ENCODE results near the gene C4A.
A peak's percentile ranks its signal among the peaks of the same experiment; 100 is the strongest.
"Not testable (repeated sequence)": the region's sequence is repeated elsewhere in the genome, so short reads cannot be mapped to it uniquely, and the experiment has no call there.

Gene C4A

GRCh38 chr6:32028631-32029030 is 46.8 kb downstream of the C4A start:
- DNase-seq, result not testable (repeated sequence)

- not testable (repeated sequence) for DNase-seq
Observed at GRCh38 chr6:32029553-32029952, 47.7 kb downstream of the C4A start.

GRCh38 chr6:32035283-32036013 is 53.6 kb downstream of the C4A start:
- not testable (repeated sequence) for DNase-seq

- not testable (repeated sequence) for DNase-seq
Observed at GRCh38 chr6:32037136-32037535, 55.3 kb downstream of the C4A start.

- DNase-seq, result not testable (repeated sequence)
Observed at GRCh38 chr6:32037598-32038524, 56.0 kb downstream of the C4A start, which contains the start of gene CYP21A2. Gene CYP21A2 (plus strand): TSS chr6:32038415. CDS start chr6:32038423, 8 bp downstream.

- not testable (repeated sequence) for DNase-seq
Observed at GRCh38 chr6:32038878-32039277, 57.0 kb downstream of the C4A start.

GRCh38 chr6:32039321-32040274 is 57.7 kb downstream of the C4A start:
- DNase-seq, result not testable (repeated sequence)

DNA sequence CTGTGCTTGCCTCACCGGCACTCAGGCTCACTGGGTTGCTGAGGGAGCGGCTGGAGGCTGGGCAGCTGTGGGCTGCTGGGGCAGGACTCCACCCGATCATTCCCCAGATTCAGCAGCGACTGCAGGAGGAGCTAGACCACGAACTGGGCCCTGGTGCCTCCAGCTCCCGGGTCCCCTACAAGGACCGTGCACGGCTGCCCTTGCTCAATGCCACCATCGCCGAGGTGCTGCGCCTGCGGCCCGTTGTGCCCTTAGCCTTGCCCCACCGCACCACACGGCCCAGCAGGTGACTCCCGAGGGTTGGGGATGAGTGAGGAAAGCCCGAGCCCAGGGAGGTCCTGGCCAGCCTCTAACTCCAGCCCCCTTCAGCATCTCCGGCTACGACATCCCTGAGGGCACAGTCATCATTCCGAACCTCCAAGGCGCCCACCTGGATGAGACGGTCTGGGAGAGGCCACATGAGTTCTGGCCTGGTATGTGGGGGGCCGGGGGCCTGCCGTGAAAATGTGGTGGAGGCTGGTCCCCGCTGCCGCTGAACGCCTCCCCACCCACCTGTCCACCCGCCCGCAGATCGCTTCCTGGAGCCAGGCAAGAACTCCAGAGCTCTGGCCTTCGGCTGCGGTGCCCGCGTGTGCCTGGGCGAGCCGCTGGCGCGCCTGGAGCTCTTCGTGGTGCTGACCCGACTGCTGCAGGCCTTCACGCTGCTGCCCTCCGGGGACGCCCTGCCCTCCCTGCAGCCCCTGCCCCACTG is 58.6 kb downstream of the C4A start:
- not testable (repeated sequence) for DNase-seq

DNA sequence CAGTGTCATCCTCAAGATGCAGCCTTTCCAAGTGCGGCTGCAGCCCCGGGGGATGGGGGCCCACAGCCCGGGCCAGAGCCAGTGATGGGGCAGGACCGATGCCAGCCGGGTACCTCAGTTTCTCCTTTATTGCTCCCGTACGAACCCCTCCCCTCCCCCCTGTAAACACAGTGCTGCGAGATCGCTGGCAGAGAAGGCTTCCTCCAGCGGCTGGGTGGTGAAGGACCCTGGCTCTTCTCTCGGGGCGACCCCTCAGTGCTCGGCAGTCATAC is 59.1 kb downstream of the C4A start:
- not testable (repeated sequence) for DNase-seq

- DNase-seq, result not testable (repeated sequence)
Observed at GRCh38 chr6:32041385-32041784, 59.5 kb downstream of the C4A start.

DNA sequence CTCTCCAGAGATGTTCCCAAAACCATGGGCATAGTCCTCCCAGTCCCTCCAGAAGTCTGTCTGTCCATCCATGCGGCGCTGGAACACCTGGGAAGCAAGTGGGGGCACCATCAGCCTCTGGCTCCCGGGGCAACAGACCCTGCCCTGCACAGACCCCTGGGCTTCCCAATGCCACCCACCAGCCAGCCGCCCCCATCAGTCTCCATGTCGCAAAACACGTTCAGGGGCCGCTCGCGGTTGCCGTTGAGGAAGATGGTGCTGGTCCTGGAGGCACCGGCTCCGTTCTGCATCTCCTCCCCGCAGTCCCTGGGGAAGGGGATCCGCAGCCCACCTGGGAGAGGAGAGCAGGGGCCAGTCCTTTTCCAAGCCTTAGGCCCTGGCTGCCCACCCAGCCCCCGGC is 60.4 kb downstream of the C4A start:
- not testable (repeated sequence) for DNase-seq

DNA sequence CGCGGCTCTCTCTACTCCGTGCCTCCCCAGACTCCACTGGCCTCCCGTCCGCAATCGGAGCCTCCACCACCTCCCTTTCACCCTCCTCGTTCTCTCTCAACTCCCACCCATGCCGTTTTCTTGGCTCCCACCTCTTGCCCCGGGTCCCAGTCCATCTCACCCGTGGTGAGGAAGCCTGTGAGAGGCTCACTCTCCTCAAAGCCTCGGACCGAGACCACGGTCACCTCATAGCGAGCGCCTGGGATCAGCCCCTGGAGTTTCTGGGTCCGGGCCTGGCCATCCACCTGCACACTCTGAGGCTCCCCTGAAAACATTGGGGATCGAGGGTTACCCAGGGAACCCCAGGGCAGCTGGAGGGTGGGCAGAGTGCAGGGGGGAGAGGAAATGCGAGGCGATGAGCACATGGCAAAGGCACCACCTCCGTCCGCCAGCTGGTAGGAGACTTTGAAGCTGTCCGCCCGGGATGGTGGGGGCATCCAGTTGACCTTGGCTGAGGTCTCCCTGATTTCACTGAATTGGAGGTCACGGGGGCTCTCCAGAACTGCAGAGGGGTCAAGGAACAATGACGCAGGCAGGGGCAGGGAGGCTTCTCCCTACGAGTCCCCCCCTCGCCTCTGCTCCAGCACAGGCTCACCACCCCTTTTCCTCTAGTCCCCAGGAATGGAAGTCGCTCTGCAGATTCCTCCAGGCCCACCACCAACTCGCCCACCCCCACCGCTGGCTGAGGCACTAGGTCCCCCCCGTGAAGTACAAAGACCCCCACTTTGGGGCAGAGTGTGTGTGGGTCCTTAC is 61.9 kb downstream of the C4A start:
- not testable (repeated sequence) for DNase-seq

GRCh38 chr6:32044916-32045315 is 63.1 kb downstream of the C4A start:
- DNase-seq, result not testable (repeated sequence)

- no peak for DNase-seq
Observed at GRCh38 chr6:32045811-32046449, 64.1 kb downstream of the C4A start.

DNA sequence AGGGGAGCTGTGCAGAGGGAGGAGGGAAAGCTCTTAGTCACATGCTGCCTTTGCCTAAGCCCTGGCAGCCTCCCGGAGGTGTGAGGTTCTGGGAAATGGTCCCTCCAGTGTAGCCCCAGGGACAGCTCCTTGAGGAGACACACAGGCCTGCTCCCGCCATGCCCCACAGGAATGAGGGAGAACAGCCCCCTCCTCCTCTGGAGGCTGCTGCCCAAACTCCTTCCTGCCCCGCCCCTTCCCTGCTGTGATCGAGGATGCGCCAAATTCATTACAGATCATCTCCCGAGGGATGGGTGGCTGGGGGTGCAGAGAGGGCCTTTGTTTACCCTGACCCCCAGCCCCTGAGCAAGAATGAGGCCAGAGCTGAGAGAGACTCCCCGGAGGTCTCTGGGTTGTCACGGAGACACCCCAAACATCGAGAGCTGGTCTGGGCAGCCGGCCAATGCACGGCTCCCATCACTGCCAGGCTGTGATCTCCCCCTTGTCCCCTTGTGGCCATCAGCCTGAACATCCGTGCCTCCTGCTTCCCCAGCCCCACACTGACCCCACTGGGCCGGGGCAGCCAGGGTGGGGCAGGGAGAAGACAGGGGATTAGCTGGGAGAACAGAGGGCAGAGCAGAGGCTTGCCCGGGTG is 64.7 kb downstream of the C4A start:
- no peak for DNase-seq

DNA sequence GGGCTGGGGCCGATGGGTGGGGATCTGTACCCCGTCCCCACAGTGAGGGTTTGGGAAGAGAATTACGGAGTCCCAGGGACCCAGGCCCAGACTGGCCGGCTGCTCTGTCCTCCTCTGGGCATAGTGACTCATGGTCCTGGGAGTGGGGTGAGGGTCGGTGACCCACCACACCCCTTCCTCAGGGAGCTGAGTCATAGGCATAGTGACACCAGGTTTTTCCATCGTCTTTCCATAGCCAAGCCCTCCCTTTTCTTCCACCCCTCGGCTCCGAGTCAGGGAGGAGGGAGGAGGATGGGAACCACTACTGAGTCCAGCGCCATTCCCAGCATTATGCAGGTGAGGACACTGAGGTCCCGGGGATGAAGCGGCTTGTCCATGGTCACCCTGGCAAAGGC is 65.2 kb downstream of the C4A start:
- no peak for DNase-seq

DNA sequence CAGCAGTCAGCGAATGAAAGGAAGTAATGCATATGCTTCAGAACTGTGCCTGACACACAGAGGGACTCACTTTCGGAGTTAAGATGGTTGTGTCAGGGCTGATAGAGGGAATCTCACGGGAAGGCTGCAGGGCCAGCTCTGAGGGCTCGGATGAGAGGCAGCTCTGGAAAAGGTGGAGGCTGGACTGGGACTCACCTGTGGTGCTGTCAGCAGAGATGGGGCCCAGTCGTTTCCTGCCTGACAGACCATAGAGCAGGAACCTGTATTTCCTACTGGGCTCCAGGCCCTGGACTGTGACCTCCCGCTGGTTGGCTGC is 65.6 kb downstream of the C4A start:
- DNase-seq, result no peak

DNA sequence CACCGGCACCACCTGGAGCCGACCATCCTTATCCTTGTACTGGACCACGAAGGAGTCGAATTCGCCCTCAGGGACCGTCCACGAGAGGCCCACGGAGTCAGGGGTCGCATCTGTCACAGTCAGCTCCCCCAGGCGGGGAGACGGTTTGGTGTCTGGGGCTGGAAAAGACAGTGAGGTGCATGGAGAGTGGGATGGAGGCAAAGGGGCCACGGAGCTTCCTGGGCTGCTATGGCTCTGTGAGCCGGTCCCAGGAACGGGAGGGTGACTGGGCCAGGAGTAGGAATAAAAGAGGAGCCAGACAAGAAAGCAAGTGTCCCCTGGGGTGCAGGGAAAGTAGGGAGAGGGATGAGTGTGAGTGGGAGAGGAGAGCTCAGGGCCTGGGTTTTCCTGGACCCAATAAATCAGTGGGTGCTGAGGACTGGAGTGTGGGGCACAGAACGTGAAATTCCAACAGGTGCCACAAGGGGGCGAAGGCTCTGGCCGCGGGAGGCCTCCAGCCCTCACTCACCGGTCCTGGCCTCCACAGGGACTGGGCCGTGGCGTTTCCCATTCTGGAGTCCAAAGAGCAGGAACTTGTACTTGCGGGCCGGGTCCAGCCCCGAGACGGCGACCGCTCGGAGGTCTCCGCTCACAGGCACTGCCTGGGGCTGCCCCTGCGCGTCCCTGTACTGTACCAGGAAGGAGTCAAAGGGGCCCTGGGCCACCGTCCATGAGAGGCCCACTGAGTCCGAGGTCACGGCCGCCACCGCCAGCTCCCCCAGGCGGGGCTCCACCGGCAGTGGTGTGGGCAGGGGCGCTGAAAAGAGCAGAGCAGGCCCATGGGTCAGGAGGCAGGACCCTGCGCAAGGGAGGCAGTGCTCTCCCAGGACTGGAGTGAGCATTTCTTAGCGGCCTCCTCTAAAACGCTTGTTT is 66.3 kb downstream of the C4A start:
- peak; percentile 70 for DNase-seq

- not testable (repeated sequence) for DNase-seq
Observed at GRCh38 chr6:32049149-32049548, 67.3 kb downstream of the C4A start.

All from right kidney (tissue), 1 donor.